ENCODE data around the gene LIMCH1. TPM values are rescaled to one million over a fixed set of nuclear protein-coding genes. Genes with fewer than 3 reads are reported as not detected.

LIMCH1 gene
- total and polyA plus RNA-seq, 11 donors, result 50.9 to 345 (median 233) TPM

- whole genome bisulfite sequencing, 4 donors, result 15 to 17% (median 16%) methylated on average over 14 of the region's 14 CpGs
- TF ChIP-seq POLR2A (IDR thresholded peaks at IDR 0.05) (no peak), CTCF (IDR thresholded peaks at IDR 0.05) (peak in 2 of 12 donors; percentile 15 to 22)
Observed at GRCh38 chr4:41611881-41612871, 74.2 kb downstream of the LIMCH1 start.

GRCh38 chr4:41613386-41613785 lies 75.4 kb downstream of the LIMCH1 start:
- 42 to 53% (median 45%) methylated on average over 14 to 15 of the region's 15 CpGs for WGBS, 4 donors
- Histone ChIP-seq H3K27ac (peak overlapping the region; percentile 0 to 83 (median 68)), H3K9me3 (no peaks in the 10 kb centered on the region), H3K4me3 (peak overlapping the region in 9 of 12 donors; percentile 10 to 52 (median 29)), H3K36me3 (peaks cover 0 to 46% (median 4%) of the 10 kb centered on the region in 9 donors), H3K27me3 (no peaks in the 10 kb centered on the region), H3K4me1 (peaks cover 0 to 43% (median 32%) of the 10 kb centered on the region in 12 donors)
- DNase-seq (peak in 1 of 5 donors; percentile 30), ATAC-seq (peak in 2 of 4 donors; percentile 41 to 46)
- no peak for TF ChIP-seq POLR2A (IDR thresholded peaks at IDR 0.05)
- no peak for TF ChIP-seq CTCF (IDR thresholded peaks at IDR 0.05)
- intact Hi-C loops (cut with DNase I), result loop anchor here in 5 of 10 donors (2.0 to 10.0 kb wide), 6 partner anchors 41 to 256 kb away; partner anchors contain the start of gene LIMCH1 (in 2 of the 5)

More at GRCh38 chr4:41611881-41612871, 74.2 kb downstream of the LIMCH1 start:
- Histone ChIP-seq H3K9me3 (no peaks in the 10 kb centered on the region), H3K36me3 (peaks cover 0 to 48% (median 11%) of the 10 kb centered on the region in 9 donors), H3K27me3 (no peaks in the 10 kb centered on the region), H3K27ac (peak overlapping the region; percentile 7 to 83 (median 68)), H3K4me1 (peaks cover 0 to 43% (median 32%) of the 10 kb centered on the region in 12 donors), H3K4me3 (peak overlapping the region in 7 of 12 donors; percentile 21 to 52 (median 29))
- intact Hi-C loops (cut with DNase I), result loop anchor here in 5 of 10 donors (2.0 to 10.0 kb wide), 6 partner anchors 40 to 255 kb away; partner anchors contain the start of gene LIMCH1 (in 2 of the 5)
- peak; percentile 89 to 93 (median 92) for ATAC-seq
- DNase-seq, result peak; percentile 68 to 79 (median 73)

GRCh38 chr4:41613821-41614220 lies 75.9 kb downstream of the LIMCH1 start:
- Histone ChIP-seq H3K27me3 (no peaks in the 10 kb centered on the region), H3K27ac (peak overlapping the region in 9 of 12 donors; percentile 29 to 83 (median 70)), H3K9me3 (no peaks in the 10 kb centered on the region), H3K4me1 (peaks cover 0 to 43% (median 32%) of the 10 kb centered on the region in 12 donors), H3K36me3 (peaks cover 0 to 50% (median 4%) of the 10 kb centered on the region in 9 donors), H3K4me3 (peak overlapping the region in 6 of 12 donors; percentile 24 to 52 (median 36))
- WGBS, 4 donors, result 58 to 67% (median 63%) methylated on average over 1 of the region's 1 CpG
- intact Hi-C loops (cut with DNase I), result loop anchor here in 5 of 10 donors (2.0 to 10.0 kb wide), 6 partner anchors 42 to 257 kb away; partner anchors contain the start of gene LIMCH1 (in 2 of the 5)
- ATAC-seq (peak in 3 of 4 donors; percentile 43 to 64 (median 49)), DNase-seq (no peak)
- no peak for TF ChIP-seq CTCF (IDR thresholded peaks at IDR 0.05)
- TF ChIP-seq POLR2A (IDR thresholded peaks at IDR 0.05), result no peak
